HepG2 (cell line): ENCODE results near the gene WDHD1. TPM values are rescaled to one million over a fixed set of nuclear protein-coding genes. Genes with fewer than 3 reads are reported as not detected.

Experiments used
- ATF7-NPFF ChIP-seq: sonication (generic); formaldehyde crosslinking; IDR thresholded peaks from 2 replicates; pipeline ENCODE4 v1.8.1; 2023; ENCODE audit warnings: mild to moderate bottlenecking, low read depth, missing genetic modification reagents, moderate library complexity
- EP300 ChIP-seq, 3 experiments: sonication (generic) in 1 of 3; formaldehyde crosslinking in 1 of 3; IDR thresholded peaks; 2 replicates each; pipeline versions ENCODE4 v1.5.1 to v1.6.1; 2011 to 2020; ENCODE audit warnings: low read depth in 2 of 3, low read length in 2 of 3, borderline replicate concordance in 1 of 3, improper control_type of control experiment in 1 of 3, mild to moderate bottlenecking in 1 of 3, missing genetic modification reagents in 1 of 3, moderate library complexity in 1 of 3
- GTF3A ChIP-seq: sonication (generic); formaldehyde crosslinking; conservative IDR thresholded peaks from 2 replicates; pipeline ENCODE4 v1.4.0; 2020; ENCODE audit warnings: mild to moderate bottlenecking, missing genetic modification reagents
- HDAC2 ChIP-seq: sonication (generic); formaldehyde crosslinking; IDR thresholded peaks from 2 replicates; pipeline ENCODE4 v1.4.0; 2020; ENCODE audit warnings: missing genetic modification reagents
- HMG20A ChIP-seq: IDR thresholded peaks from 2 replicates; pipeline ENCODE4 v1.6.1; 2016; ENCODE audit warnings: borderline replicate concordance
- ISX ChIP-seq: sonication (generic); formaldehyde crosslinking; conservative IDR thresholded peaks from 2 replicates; pipeline ENCODE4 v1.5.0; 2020; ENCODE audit warnings: missing genetic modification reagents
- KLF11 ChIP-seq: IDR thresholded peaks from 2 replicates; pipeline ENCODE4 v1.6.1; 2016; ENCODE audit warnings: missing compliant biosample characterization
- POLR2AphosphoS2 ChIP-seq: IDR thresholded peaks from 2 replicates; pipeline ENCODE4 v1.6.1; 2011; ENCODE audit warnings: low read depth, low read length, improper control_type of control experiment
- SMYD3 ChIP-seq: sonication (generic); formaldehyde crosslinking; IDR thresholded peaks from 2 replicates; pipeline ENCODE4 v1.8.1; 2023; ENCODE audit warnings: mild to moderate bottlenecking, missing genetic modification reagents
- TSC22D2 ChIP-seq: sonication (generic); formaldehyde crosslinking; IDR thresholded peaks from 2 replicates; pipeline ENCODE4 v1.5.1; 2020; ENCODE audit warnings: missing genetic modification reagents, mild to moderate bottlenecking, borderline replicate concordance
- U2AF2 ChIP-seq: fragments of 200-400 bp; formaldehyde crosslinking; IDR thresholded peaks from 2 replicates; pipeline ENCODE4 v1.6.1; 2017; ENCODE audit warnings: low read depth, mild to moderate bottlenecking, low read length
- ZBTB3 ChIP-seq: sonication (generic); formaldehyde crosslinking; IDR thresholded peaks from 2 replicates; pipeline ENCODE4 v1.4.0; 2020; ENCODE audit warnings: low read depth, mild to moderate bottlenecking, moderate library complexity, missing genetic modification reagents, borderline replicate concordance
- ZNF3 ChIP-seq: IDR thresholded peaks from 2 replicates; pipeline ENCODE4 v1.7.0; 2017; ENCODE audit warnings: inconsistent platforms
- ZNF441 ChIP-seq: sonication (generic); formaldehyde crosslinking; IDR thresholded peaks from 2 replicates; pipeline ENCODE4 v1.7.0; 2021; ENCODE audit warnings: missing genetic modification reagents, borderline replicate concordance
- ZNF589 ChIP-seq: sonication (generic); formaldehyde crosslinking; conservative IDR thresholded peaks from 2 replicates; pipeline ENCODE4 v1.8.0; 2022; ENCODE audit warnings: mild to moderate bottlenecking, moderate library complexity, missing genetic modification reagents
- ZNF703 ChIP-seq: sonication (generic); formaldehyde crosslinking; IDR thresholded peaks from 2 replicates; pipeline ENCODE4 v1.5.1; 2020; ENCODE audit warnings: missing genetic modification reagents, mild to moderate bottlenecking, moderate library complexity, borderline replicate concordance
- polyA plus RNA-seq, 8 experiments: library from polyadenylated mRNA; depleted of rRNA in 3 of 8; stranded (reverse) in 7 of 8; unstranded in 1 of 8; fragments of >200 nt; fragmentation: Illumina TruSeq in 4 of 8; extraction: Trizol in 4 of 8; gene quantifications; 2 replicates each; pipeline versions ENCODE4 v1.2.1 to v1.2.3, GENCODE V29; 2011 to 2016; ENCODE audit warnings: low read depth in 4 of 8, missing spikeins in 1 of 8, mixed read lengths in 1 of 8; ENCODE audit not compliant: insufficient read depth in 1 of 8
- total RNA-seq, 5 experiments: library from RNA; depleted of rRNA; stranded (reverse); fragments of >200 nt; fragmentation: Illumina TruSeq; extraction: Trizol; gene quantifications; 2 replicates each; pipeline ENCODE4 v1.2.3, GENCODE V29; 2016; ENCODE audit warnings: low read depth in 1 of 5
- TF ChIP-seq, protein P1 (sequence below): sonication (generic); formaldehyde crosslinking; IDR thresholded peaks from 2 replicates; pipeline ENCODE4 v1.8.1; 2023; ENCODE audit warnings: mild to moderate bottlenecking, inconsistent platforms, moderate library complexity, missing genetic modification reagents, borderline replicate concordance
- TF ChIP-seq, protein P2 (sequence below): sonication (generic); formaldehyde crosslinking; conservative IDR thresholded peaks from 2 replicates; pipeline ENCODE4 v1.8.1; 2023; ENCODE audit warnings: missing genetic modification reagents
- TF ChIP-seq, protein P3 (sequence below): IDR thresholded peaks from 2 replicates; pipeline ENCODE4 v1.6.1; 2016; ENCODE audit warnings: mild to moderate bottlenecking
- TF ChIP-seq, protein P4 (sequence below): sonication (generic); formaldehyde crosslinking; IDR thresholded peaks from 2 replicates; pipeline ENCODE4 v1.9.0; 2022; ENCODE audit warnings: low read depth, missing genetic modification reagents

Gene WDHD1
- total and polyA plus RNA-seq, 2 of the 13 experiments (the other 11 are each of a cell fraction or from before 2014, with no cell fraction given), result 5.5 to 27.5 TPM

- 0 out of 2 replicates have a peak, but pooled peaks have one; percentile 74 for TF ChIP-seq ATF7-NPFF (CRISPR knock-in tag)
- no peak for TF ChIP-seq EP300 (IDR thresholded peaks at IDR 0.05; ENCODE audit: low read depth in 2 of 2, low read length in 2 of 2)
- no peak for TF ChIP-seq EP300 (CRISPR knock-in tag; IDR thresholded peaks at IDR 0.05; ENCODE audit: borderline replicate concordance)
- peak; percentile 26; the same call in 1 of the 2 replicates for TF ChIP-seq ISX (CRISPR knock-in tag)
- no peak for TF ChIP-seq POLR2AphosphoS2
- TF ChIP-seq, protein P1, sequence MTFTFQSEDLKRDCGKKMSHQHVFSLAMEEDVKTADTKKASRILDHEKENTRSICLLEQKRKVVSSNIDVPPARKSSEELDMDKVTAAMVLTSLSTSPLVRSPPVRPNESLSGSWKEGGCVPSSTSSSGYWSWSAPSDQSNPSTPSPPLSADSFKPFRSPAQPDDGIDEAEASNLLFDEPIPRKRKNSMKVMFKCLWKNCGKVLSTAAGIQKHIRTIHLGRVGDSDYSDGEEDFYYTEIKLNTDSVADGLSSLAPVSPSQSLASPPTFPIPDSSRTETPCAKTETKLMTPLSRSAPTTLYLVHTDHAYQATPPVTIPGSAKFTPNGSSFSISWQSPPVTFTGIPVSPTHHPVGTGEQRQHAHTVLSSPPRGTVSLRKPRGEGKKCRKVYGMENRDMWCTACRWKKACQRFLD, result no peak
- no peak for TF ChIP-seq ZBTB3 (CRISPR knock-in tag)
- no peak for TF ChIP-seq KLF11 (CRISPR knock-in tag)
- TF ChIP-seq HDAC2, result peak; percentile 35; the same call in 1 of the 2 replicates
- no peak for TF ChIP-seq HMG20A
- TF ChIP-seq ZNF703 (CRISPR knock-in tag), result no peak
- TF ChIP-seq, protein P2, sequence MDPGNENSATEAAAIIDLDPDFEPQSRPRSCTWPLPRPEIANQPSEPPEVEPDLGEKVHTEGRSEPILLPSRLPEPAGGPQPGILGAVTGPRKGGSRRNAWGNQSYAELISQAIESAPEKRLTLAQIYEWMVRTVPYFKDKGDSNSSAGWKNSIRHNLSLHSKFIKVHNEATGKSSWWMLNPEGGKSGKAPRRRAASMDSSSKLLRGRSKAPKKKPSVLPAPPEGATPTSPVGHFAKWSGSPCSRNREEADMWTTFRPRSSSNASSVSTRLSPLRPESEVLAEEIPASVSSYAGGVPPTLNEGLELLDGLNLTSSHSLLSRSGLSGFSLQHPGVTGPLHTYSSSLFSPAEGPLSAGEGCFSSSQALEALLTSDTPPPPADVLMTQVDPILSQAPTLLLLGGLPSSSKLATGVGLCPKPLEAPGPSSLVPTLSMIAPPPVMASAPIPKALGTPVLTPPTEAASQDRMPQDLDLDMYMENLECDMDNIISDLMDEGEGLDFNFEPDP (CRISPR knock-in tag), result peak; percentile 98
- TF ChIP-seq ZNF589 (CRISPR knock-in tag), result peak; percentile 64; the same call in 1 of the 2 replicates
- TF ChIP-seq GTF3A (CRISPR knock-in tag), result no peak; the same call in 1 of the 2 replicates
- TF ChIP-seq TSC22D2 (CRISPR knock-in tag), result no peak
- TF ChIP-seq, protein P3, sequence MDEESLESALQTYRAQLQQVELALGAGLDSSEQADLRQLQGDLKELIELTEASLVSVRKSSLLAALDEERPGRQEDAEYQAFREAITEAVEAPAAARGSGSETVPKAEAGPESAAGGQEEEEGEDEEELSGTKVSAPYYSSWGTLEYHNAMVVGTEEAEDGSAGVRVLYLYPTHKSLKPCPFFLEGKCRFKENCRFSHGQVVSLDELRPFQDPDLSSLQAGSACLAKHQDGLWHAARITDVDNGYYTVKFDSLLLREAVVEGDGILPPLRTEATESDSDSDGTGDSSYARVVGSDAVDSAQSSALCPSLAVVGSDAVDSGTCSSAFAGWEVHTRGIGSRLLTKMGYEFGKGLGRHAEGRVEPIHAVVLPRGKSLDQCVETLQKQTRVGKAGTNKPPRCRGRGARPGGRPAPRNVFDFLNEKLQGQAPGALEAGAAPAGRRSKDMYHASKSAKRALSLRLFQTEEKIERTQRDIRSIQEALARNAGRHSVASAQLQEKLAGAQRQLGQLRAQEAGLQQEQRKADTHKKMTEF, result no peak
- TF ChIP-seq U2AF2, result no peak
- TF ChIP-seq ZNF3 (CRISPR knock-in tag), result no peak
- TF ChIP-seq, protein P4, sequence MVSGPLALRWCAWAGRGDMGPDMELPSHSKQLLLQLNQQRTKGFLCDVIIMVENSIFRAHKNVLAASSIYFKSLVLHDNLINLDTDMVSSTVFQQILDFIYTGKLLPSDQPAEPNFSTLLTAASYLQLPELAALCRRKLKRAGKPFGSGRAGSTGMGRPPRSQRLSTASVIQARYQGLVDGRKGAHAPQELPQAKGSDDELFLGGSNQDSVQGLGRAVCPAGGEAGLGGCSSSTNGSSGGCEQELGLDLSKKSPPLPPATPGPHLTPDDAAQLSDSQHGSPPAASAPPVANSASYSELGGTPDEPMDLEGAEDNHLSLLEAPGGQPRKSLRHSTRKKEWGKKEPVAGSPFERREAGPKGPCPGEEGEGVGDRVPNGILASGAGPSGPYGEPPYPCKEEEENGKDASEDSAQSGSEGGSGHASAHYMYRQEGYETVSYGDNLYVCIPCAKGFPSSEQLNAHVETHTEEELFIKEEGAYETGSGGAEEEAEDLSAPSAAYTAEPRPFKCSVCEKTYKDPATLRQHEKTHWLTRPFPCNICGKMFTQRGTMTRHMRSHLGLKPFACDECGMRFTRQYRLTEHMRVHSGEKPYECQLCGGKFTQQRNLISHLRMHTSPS (CRISPR knock-in tag), result no peak
- TF ChIP-seq ZNF441 (CRISPR knock-in tag), result 0 out of 2 replicates have a peak, but pooled peaks have one; percentile 7
- no peak for TF ChIP-seq SMYD3 (CRISPR knock-in tag)
Measured at GRCh38 chr14:54902521-54903420, 124.1 kb downstream of the WDHD1 start, which contains the start of gene GCH1 (continued).
